IMR-90 (cell line): Measurements from ENCODE around the gene ARID4A. TPM values are rescaled to one million over a fixed set of nuclear protein-coding genes. Genes with fewer than 3 reads are reported as not detected.
A peak's percentile ranks its signal among the peaks of the same experiment; 100 is the strongest.

Experiments
- ATAC-seq: fragments of 200-7000 bp; cut with Tn5 transposase; 2 replicates; pipeline ENCODE4 v1.9.1; 2020; ENCODE audit warnings: low read depth, mild to moderate bottlenecking, moderate library complexity
- BruUV-seq: library from RNA; stranded (reverse); fragments of 400-500 nt; replicated peaks from 2 replicates; lab custom pipeline; 2021; lab: Mats Ljungman, UMichigan
- CTCF ChIA-PET: fragments of 300-600 bp; formaldehyde crosslinking; extraction: SDS; loops from one replicate; lab custom pipeline; 2021; ENCODE audit warnings: antibody characterized with exemption; lab: Yijun Ruan, JAX
- POLR2A ChIA-PET: fragments of 300-600 bp; sonication (Branson Sonifier 250); formaldehyde crosslinking; loops from one replicate; lab custom pipeline; 2022; ENCODE audit warnings: antibody characterized with exemption; ENCODE audit not compliant: unreplicated experiment; lab: Charles Lee
- DNase-seq: peaks from one replicate; pipeline ENCODE4 v3.0.0; 2013
- H2AFZ ChIP-seq: replicated peaks from 2 replicates; pipeline ENCODE3; 2013; ENCODE audit warnings: low read length, mild to moderate bottlenecking; ENCODE audit not compliant: poor library complexity
- H2AK5ac ChIP-seq: 2 replicates; pipeline ENCODE4 v1.6.1; 2013; ENCODE audit warnings: low read depth, low read length, inconsistent platforms
- H2AK9ac ChIP-seq: replicated peaks from 2 replicates; pipeline ENCODE3; 2013; ENCODE audit warnings: mild to moderate bottlenecking, low read depth, low read length, moderate library complexity; ENCODE audit not compliant: poor library complexity
- H2BK120ac ChIP-seq: 2 replicates; pipeline ENCODE4 v1.6.1; 2013; ENCODE audit warnings: low read depth, low read length, inconsistent platforms
- H2BK15ac ChIP-seq: 3 replicates; pipeline ENCODE4 v1.6.1; 2013; ENCODE audit warnings: low read depth, low read length, inconsistent platforms
- H2BK20ac ChIP-seq: 2 replicates; pipeline ENCODE4 v1.6.1; 2013; ENCODE audit warnings: low read depth, mild to moderate bottlenecking, inconsistent platforms, low read length, moderate library complexity
- H2BK5ac ChIP-seq: 2 replicates; pipeline ENCODE4 v1.6.1; 2013; ENCODE audit warnings: mild to moderate bottlenecking, low read depth, low read length, inconsistent platforms; ENCODE audit not compliant: poor library complexity, severe bottlenecking
- H3K14ac ChIP-seq: replicated peaks from 2 replicates; pipeline ENCODE4 v1.6.1; 2013; ENCODE audit warnings: low read depth, low read length, inconsistent platforms
- H3K18ac ChIP-seq: 2 replicates; pipeline ENCODE4 v1.6.1; 2013; ENCODE audit warnings: low read depth, low read length, control low read depth
- H3K23ac ChIP-seq: 2 replicates; pipeline ENCODE4 v1.6.1; 2013; ENCODE audit warnings: low read depth, low read length, inconsistent platforms
- H3K27ac ChIP-seq: 2 replicates; pipeline ENCODE4 v1.5.1; 2013; ENCODE audit warnings: mild to moderate bottlenecking, control low read depth, low read length; ENCODE audit not compliant: insufficient read depth
- H3K27me3 ChIP-seq: 2 replicates; pipeline ENCODE4 v1.6.1; 2013; ENCODE audit warnings: low read length; ENCODE audit not compliant: control insufficient read depth, insufficient read depth
- H3K36me3 ChIP-seq: 2 replicates; pipeline ENCODE4 v1.6.1; 2013; ENCODE audit warnings: low read length, mixed read lengths; ENCODE audit not compliant: control insufficient read depth, insufficient read depth
- H3K4ac ChIP-seq: 2 replicates; pipeline ENCODE4 v1.6.1; 2013; ENCODE audit warnings: low read depth, low read length, inconsistent platforms
- H3K4me1 ChIP-seq: 2 replicates; pipeline ENCODE4 v1.6.1; 2013; ENCODE audit warnings: low read length, mixed read lengths; ENCODE audit not compliant: control insufficient read depth, insufficient read depth
- H3K4me2 ChIP-seq: 2 replicates; pipeline ENCODE4 v1.6.1; 2013; ENCODE audit warnings: low read depth, mild to moderate bottlenecking, control low read depth, low read length, moderate library complexity
- H3K4me3 ChIP-seq: 2 replicates; pipeline ENCODE4 v1.5.1; 2013; ENCODE audit warnings: low read depth, mild to moderate bottlenecking, control low read depth, low read length, moderate library complexity; ENCODE audit not compliant: insufficient read depth
- H3K56ac ChIP-seq: 2 replicates; pipeline ENCODE4 v1.6.1; 2013; ENCODE audit warnings: low read length, inconsistent platforms; ENCODE audit not compliant: insufficient read depth; ENCODE audit errors: extremely low read depth
- H3K79me1 ChIP-seq, 2 experiments: 2 replicates each; pipeline ENCODE4 v1.6.1; 2013; ENCODE audit warnings: low read length in 2 of 2, inconsistent platforms in 1 of 2, low read depth in 1 of 2
- H3K9ac ChIP-seq: 2 replicates; pipeline ENCODE4 v1.6.1; 2013; ENCODE audit warnings: low read depth, low read length, control low read depth
- H3K9me1 ChIP-seq: 2 replicates; pipeline ENCODE4 v1.6.1; 2013; ENCODE audit warnings: low read length, inconsistent platforms; ENCODE audit not compliant: insufficient read depth
- H3K9me3 ChIP-seq: 2 replicates; pipeline ENCODE4 v1.6.1; 2013; ENCODE audit warnings: low read length; ENCODE audit not compliant: control insufficient read depth, insufficient read depth
- H4K20me1 ChIP-seq: 2 replicates; pipeline ENCODE4 v1.6.1; 2013; ENCODE audit warnings: low read length, inconsistent platforms; ENCODE audit not compliant: insufficient read depth
- H4K5ac ChIP-seq: 2 replicates; pipeline ENCODE4 v1.6.1; 2013; ENCODE audit warnings: mild to moderate bottlenecking, low read depth, low read length, control low read depth
- H4K8ac ChIP-seq, 2 experiments: 2 replicates each; pipeline ENCODE4 v1.6.1; 2013; ENCODE audit warnings: low read depth in 2 of 2, low read length in 2 of 2, control low read depth in 1 of 2, inconsistent platforms in 1 of 2
- H4K91ac ChIP-seq: 2 replicates; pipeline ENCODE4 v1.6.1; 2013; ENCODE audit warnings: low read depth, low read length, inconsistent platforms; ENCODE audit not compliant: insufficient read depth
- CEBPB ChIP-seq: IDR thresholded peaks from 2 replicates; pipeline ENCODE4 v1.6.1; 2012; ENCODE audit warnings: low read depth, low read length, improper control_type of control experiment
- CHD1 ChIP-seq: IDR thresholded peaks from 2 replicates; pipeline ENCODE4 v1.6.1; 2012; ENCODE audit warnings: low read depth, low read length, improper control_type of control experiment
- FOS ChIP-seq: fragments of 150-350 bp; IDR thresholded peaks from 2 replicates; pipeline ENCODE4 v1.6.1; 2016; ENCODE audit warnings: low read depth, low read length
- MAZ ChIP-seq: IDR thresholded peaks from 2 replicates; pipeline ENCODE4 v1.6.1; 2012; ENCODE audit warnings: low read depth, mild to moderate bottlenecking, low read length, improper control_type of control experiment, moderate library complexity, borderline replicate concordance
- MXI1 ChIP-seq: IDR thresholded peaks from 2 replicates; pipeline ENCODE4 v1.6.1; 2012; ENCODE audit warnings: low read depth, mild to moderate bottlenecking, low read length, moderate library complexity, borderline replicate concordance
- RAD21 ChIP-seq: IDR thresholded peaks from 2 replicates; pipeline ENCODE4 v1.6.1; 2012; ENCODE audit warnings: low read length, improper control_type of control experiment
- RCOR1 ChIP-seq: IDR thresholded peaks from 2 replicates; pipeline ENCODE4 v1.6.1; 2012; ENCODE audit warnings: mild to moderate bottlenecking, low read length, improper control_type of control experiment; ENCODE audit not compliant: insufficient replicate concordance
- RFX5 ChIP-seq: IDR thresholded peaks from 2 replicates; pipeline ENCODE4 v1.8.0; 2012; ENCODE audit warnings: low read depth, mild to moderate bottlenecking, low read length, moderate library complexity
- SMC3 ChIP-seq: fragments of 150-350 bp; IDR thresholded peaks from 2 replicates; pipeline ENCODE4 v1.6.1; 2016; ENCODE audit warnings: low read depth, mild to moderate bottlenecking, antibody characterized with exemption, low read length, moderate library complexity
- WGBS, 2 experiments: methylation state at CpG; one replicate each; pipeline versions ENCODE4 v1.1.5 to v1.1.7; 2013; ENCODE audit warnings: missing lambda C conversion rate in 2 of 2; ENCODE audit not compliant: insufficient read length in 1 of 2; ENCODE audit errors: extremely low coverage in 2 of 2; 5-methylcytosine and 5-hydroxymethylcytosine counted together
- dilution Hi-C: fragments of 300-500 bp; cut with HindIII; formaldehyde crosslinking; loops from one replicate; pipeline ENCODE4 v1.14.3; 2018; ENCODE audit warnings: low sequenced_read_pairs; ENCODE audit not compliant: unreplicated experiment
- in situ Hi-C: fragments of 300-500 bp; cut with MboI; formaldehyde crosslinking; loops from 3 replicates; pipeline ENCODE4 v1.14.3; 2019; ENCODE audit warnings: low sequenced_read_pairs, inconsistent platforms, mixed read lengths
- intact Hi-C: fragments of 100-400 bp; cut with micrococcal nuclease; formaldehyde crosslinking; loops from 2 replicates; pipeline ENCODE4 v1.10.0; 2022
- polyA plus RNA-seq, 3 experiments: library from polyadenylated mRNA; depleted of rRNA; stranded (reverse); fragments of >200 nt; gene quantifications; 2 replicates each; pipeline ENCODE4 v1.2.3, GENCODE V29; 2012; ENCODE audit warnings: low replicate concordance in 1 of 3
- total RNA-seq: library from RNA; depleted of rRNA; stranded (reverse); fragments of >200 nt; gene quantifications from 2 replicates; pipeline ENCODE4 v1.2.3, GENCODE V29; 2012
- TF ChIP-seq, protein P1 (sequence below): fragments of 150-350 bp; IDR thresholded peaks from 2 replicates; pipeline ENCODE4 v1.6.1; 2017; ENCODE audit warnings: mild to moderate bottlenecking, antibody characterized with exemption, low read length, low read depth
- TF ChIP-seq, protein P2 (sequence below): fragments of 150-350 bp; IDR thresholded peaks from 2 replicates; pipeline ENCODE4 v1.6.1; 2016; ENCODE audit warnings: low read depth, mild to moderate bottlenecking, low read length, moderate library complexity, borderline replicate concordance

The ARID4A gene
- total and polyA plus RNA-seq, 2 of the 4 experiments (the other 2 are of a cell fraction) = 3.3 to 3.8 TPM

DNA sequence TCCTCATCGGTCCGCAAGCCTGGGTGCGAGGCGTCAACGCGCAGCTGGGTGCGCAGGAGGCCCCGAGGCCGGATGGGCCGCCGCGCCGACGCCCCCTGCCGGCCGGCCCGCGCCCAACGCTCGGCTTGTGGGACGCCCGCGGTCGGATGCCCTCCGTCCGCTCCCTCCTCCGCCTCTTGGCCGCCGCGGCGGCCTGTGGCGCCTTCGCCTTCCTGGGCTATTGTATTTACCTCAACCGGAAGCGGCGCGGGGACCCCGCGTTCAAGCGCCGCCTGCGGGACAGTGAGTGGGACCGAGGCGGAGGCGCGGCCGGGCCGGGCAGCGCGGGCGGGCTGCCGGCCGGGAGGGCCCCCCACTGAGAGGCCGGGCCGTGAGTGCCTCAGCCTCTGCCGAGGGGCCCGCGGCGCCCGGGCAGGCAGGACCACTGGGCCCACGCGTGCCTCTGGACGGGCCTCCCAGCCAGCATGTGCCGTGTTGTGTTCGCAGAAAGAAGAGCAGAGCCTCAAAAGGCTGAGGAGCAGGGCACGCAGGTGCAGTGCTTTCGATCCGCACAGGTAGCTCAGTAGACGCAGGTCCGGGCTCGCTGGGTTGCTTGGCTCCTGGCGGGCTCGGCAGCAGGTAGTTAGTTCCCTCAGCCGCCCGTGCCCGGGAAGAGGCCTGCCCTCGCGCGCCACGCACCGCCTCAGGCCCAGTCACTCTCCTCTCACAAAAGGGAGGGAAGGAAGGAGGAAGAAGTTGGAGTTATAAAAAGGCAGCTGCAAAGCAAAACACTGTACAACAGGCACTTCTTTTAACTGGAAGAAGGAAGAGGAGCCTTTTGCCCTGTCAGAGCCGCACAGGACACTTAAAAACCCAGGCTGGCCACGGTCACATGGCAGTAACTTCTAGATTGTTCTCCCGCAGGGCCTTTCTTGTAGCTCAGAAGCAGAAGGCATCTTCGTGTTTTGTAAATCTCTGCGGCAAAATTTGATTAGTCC lies 97.7 kb downstream of the ARID4A start, which contains the start of gene TOMM20L (continued):
- peak; percentile 44 for TF ChIP-seq RAD21
- TF ChIP-seq, protein P1, sequence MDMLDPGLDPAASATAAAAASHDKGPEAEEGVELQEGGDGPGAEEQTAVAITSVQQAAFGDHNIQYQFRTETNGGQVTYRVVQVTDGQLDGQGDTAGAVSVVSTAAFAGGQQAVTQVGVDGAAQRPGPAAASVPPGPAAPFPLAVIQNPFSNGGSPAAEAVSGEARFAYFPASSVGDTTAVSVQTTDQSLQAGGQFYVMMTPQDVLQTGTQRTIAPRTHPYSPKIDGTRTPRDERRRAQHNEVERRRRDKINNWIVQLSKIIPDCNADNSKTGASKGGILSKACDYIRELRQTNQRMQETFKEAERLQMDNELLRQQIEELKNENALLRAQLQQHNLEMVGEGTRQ = no peak

DNA sequence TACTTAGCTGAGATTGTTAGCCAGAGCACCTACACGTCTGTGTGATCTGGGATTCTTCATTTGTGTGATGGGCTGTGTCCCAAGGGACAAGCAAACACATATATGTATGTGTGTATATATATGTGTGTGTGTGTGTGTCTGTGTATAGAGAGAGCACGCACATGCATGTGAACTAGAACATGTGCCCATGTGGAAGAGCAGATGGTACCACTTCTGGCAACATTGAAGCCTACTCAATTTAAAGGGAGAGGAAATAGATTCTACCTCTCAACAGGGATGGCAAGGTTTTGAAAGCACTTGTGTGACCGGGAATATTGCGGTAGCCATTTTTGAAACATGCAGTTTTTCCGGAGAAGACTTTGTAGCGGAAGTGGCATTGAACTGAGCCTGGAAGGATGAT lies 98.8 kb downstream of the ARID4A start:
- H3K27me3 ChIP-seq = no peaks in the 10 kb centered on the region
- BruUV-seq = no TSS peak
- no peak overlapping the region for H3K23ac ChIP-seq
- in situ Hi-C loops = loop anchor here (25.0 kb wide), 1 partner anchor 285 kb away; no protein-coding TSS in a partner anchor
- no peak overlapping the region for H3K18ac ChIP-seq
- H3K4ac ChIP-seq = no peak overlapping the region
- H3K56ac ChIP-seq = no peak overlapping the region
- H3K79me1 ChIP-seq = no peaks in the 10 kb centered on the region
- TF ChIP-seq MAZ (no peak), SMC3 (no peak), MXI1 (no peak), FOS (no peak), CEBPB (no peak), CHD1 (no peak), RFX5 (no peak), RCOR1 (no peak)
- TF ChIP-seq, protein P2, sequence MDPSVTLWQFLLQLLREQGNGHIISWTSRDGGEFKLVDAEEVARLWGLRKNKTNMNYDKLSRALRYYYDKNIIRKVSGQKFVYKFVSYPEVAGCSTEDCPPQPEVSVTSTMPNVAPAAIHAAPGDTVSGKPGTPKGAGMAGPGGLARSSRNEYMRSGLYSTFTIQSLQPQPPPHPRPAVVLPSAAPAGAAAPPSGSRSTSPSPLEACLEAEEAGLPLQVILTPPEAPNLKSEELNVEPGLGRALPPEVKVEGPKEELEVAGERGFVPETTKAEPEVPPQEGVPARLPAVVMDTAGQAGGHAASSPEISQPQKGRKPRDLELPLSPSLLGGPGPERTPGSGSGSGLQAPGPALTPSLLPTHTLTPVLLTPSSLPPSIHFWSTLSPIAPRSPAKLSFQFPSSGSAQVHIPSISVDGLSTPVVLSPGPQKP = no peak
- H4K20me1 ChIP-seq = no peaks in the 10 kb centered on the region
- H2AK9ac ChIP-seq = no peak overlapping the region
- H3K9ac ChIP-seq = no peak overlapping the region
- ChIA-PET CTCF (no interaction called here), POLR2A (no interaction called here)
- H2BK20ac ChIP-seq = no peak overlapping the region
- no peaks in the 10 kb centered on the region for H3K9me3 ChIP-seq
- no peak overlapping the region for H3K4me3 ChIP-seq
- H2BK5ac ChIP-seq = no peak overlapping the region
- H4K8ac ChIP-seq = no peak overlapping the region
- no peak overlapping the region for H2BK15ac ChIP-seq
- no peak overlapping the region for H3K4me2 ChIP-seq
- no peak for DNase-seq
- no peak overlapping the region for H4K5ac ChIP-seq
- no peak overlapping the region for H4K91ac ChIP-seq
- H3K27ac ChIP-seq = no peak overlapping the region
- no peak overlapping the region for H3K14ac ChIP-seq
- intact Hi-C loops = loop anchor here (10.0 kb wide), 1 partner anchor 292 kb away; no protein-coding TSS in a partner anchor
- no peak overlapping the region for H2AK5ac ChIP-seq
- H2AFZ ChIP-seq = no peak overlapping the region
- dilution Hi-C loops = no loop called here
- ATAC-seq = no peak
- H3K9me1 ChIP-seq = peaks cover 6% of the 10 kb centered on the region; the same call in 1 of the 2 replicates
- H2BK120ac ChIP-seq = no peak overlapping the region
- no peaks in the 10 kb centered on the region for H3K36me3 ChIP-seq
- H3K4me1 ChIP-seq = peaks cover 2% of the 10 kb centered on the region; the same call in 1 of the 2 replicates
- WGBS, 2 experiments = 93% methylated on average over 4 of the region's 6 CpGs; no CpG with 5 or more reads in 1 of the 2 experiments
